WTC11 (cell line): ENCODE measurements around the gene TNP2. TPM values are rescaled to one million over a fixed set of nuclear protein-coding genes. Genes with fewer than 3 reads are reported as not detected.
A peak's percentile ranks its signal among the peaks of the same experiment; 100 is the strongest.

Source experiments
- CREB1 ChIP-seq: sonication (generic); formaldehyde crosslinking; IDR thresholded peaks from 2 replicates; pipeline ENCODE4 v1.8.0; 2023; ENCODE audit warnings: mild to moderate bottlenecking, missing genetic modification reagents
- FOXP1 ChIP-seq: sonication (generic); formaldehyde crosslinking; IDR thresholded peaks from 2 replicates; pipeline ENCODE4 v1.8.0; 2022; ENCODE audit warnings: missing genetic modification reagents, mild to moderate bottlenecking, moderate library complexity, borderline replicate concordance
- MXD4 ChIP-seq: fragments of 250-450 bp; sonication (Bioruptor Pico); IDR thresholded peaks from 2 replicates; pipeline ENCODE4 v1.8.0; 2021; ENCODE audit warnings: mild to moderate bottlenecking, moderate library complexity, borderline replicate concordance
- MYBL2 ChIP-seq: sonication (generic); formaldehyde crosslinking; IDR thresholded peaks from 2 replicates; pipeline ENCODE4 v1.8.1; 2023; ENCODE audit warnings: mild to moderate bottlenecking, moderate library complexity, missing genetic modification reagents
- NR1H2 ChIP-seq: sonication (generic); formaldehyde crosslinking; IDR thresholded peaks from 2 replicates; pipeline ENCODE4 v1.9.0; 2021; ENCODE audit warnings: mild to moderate bottlenecking, moderate library complexity, missing genetic modification reagents
- NR3C1 ChIP-seq: sonication (generic); formaldehyde crosslinking; conservative IDR thresholded peaks from 2 replicates; pipeline ENCODE4 v1.8.1; 2023; ENCODE audit warnings: low read depth, mild to moderate bottlenecking, missing genetic modification reagents
- RELA ChIP-seq: sonication (generic); formaldehyde crosslinking; IDR thresholded peaks from 2 replicates; pipeline ENCODE4 v1.8.1; 2022; ENCODE audit warnings: missing genetic modification reagents, mild to moderate bottlenecking, borderline replicate concordance
- SOX15 ChIP-seq: fragments of 250-450 bp; sonication (Bioruptor Pico); IDR thresholded peaks from 2 replicates; pipeline ENCODE4 v1.9.0; 2021; ENCODE audit warnings: mild to moderate bottlenecking
- TCF7 ChIP-seq: sonication (generic); formaldehyde crosslinking; IDR thresholded peaks from 2 replicates; pipeline ENCODE4 v1.8.0; 2022; ENCODE audit warnings: mild to moderate bottlenecking, low read depth, missing genetic modification reagents, moderate library complexity
- TP53 ChIP-seq: sonication (generic); formaldehyde crosslinking; IDR thresholded peaks from 2 replicates; pipeline ENCODE4 v1.8.1; 2023; ENCODE audit warnings: mild to moderate bottlenecking, missing genetic modification reagents
- ZNF121 ChIP-seq: sonication (generic); formaldehyde crosslinking; IDR thresholded peaks from 2 replicates; pipeline ENCODE4 v1.8.0; 2023; ENCODE audit warnings: missing genetic modification reagents
- ZNF138 ChIP-seq: sonication (generic); formaldehyde crosslinking; conservative IDR thresholded peaks from 2 replicates; pipeline ENCODE4 v1.8.1; 2022; ENCODE audit warnings: mild to moderate bottlenecking, moderate library complexity, missing genetic modification reagents
- ZNF416 ChIP-seq: fragments of 250-450 bp; sonication (Bioruptor Pico); IDR thresholded peaks from 2 replicates; pipeline ENCODE4 v1.9.0; 2021; ENCODE audit warnings: mild to moderate bottlenecking, inconsistent platforms
- ZNF671 ChIP-seq: fragments of 250-450 bp; sonication (Bioruptor Pico); IDR thresholded peaks from 2 replicates; pipeline ENCODE4 v1.8.0; 2021; ENCODE audit warnings: mild to moderate bottlenecking
- total RNA-seq: library from RNA; stranded (reverse); gene quantifications from 3 replicates; pipeline ENCODE4 v1.2.3, GENCODE V29; 2021
- TF ChIP-seq, protein P1 (sequence below): sonication (generic); formaldehyde crosslinking; IDR thresholded peaks from 2 replicates; pipeline ENCODE4 v1.8.1; 2022; ENCODE audit warnings: mild to moderate bottlenecking, missing genetic modification reagents, moderate library complexity, borderline replicate concordance
- TF ChIP-seq, protein P2 (sequence below): sonication (generic); formaldehyde crosslinking; IDR thresholded peaks from 2 replicates; pipeline ENCODE4 v1.8.1; 2023; ENCODE audit warnings: mild to moderate bottlenecking, moderate library complexity, missing genetic modification reagents
- TF ChIP-seq, protein P3 (sequence below): sonication (generic); formaldehyde crosslinking; IDR thresholded peaks from 2 replicates; pipeline ENCODE4 v1.8.1; 2023; ENCODE audit warnings: mild to moderate bottlenecking, missing genetic modification reagents, borderline replicate concordance
- TF ChIP-seq, protein P4 (sequence below): sonication (generic); formaldehyde crosslinking; IDR thresholded peaks from 2 replicates; pipeline ENCODE4 v1.8.1; 2022; ENCODE audit warnings: missing genetic modification reagents, borderline replicate concordance
- TF ChIP-seq, protein P5 (sequence below): sonication (generic); formaldehyde crosslinking; IDR thresholded peaks from 2 replicates; pipeline ENCODE4 v1.8.0; 2022; ENCODE audit warnings: mild to moderate bottlenecking, missing genetic modification reagents
- TF ChIP-seq, protein P6 (sequence below): sonication (generic); formaldehyde crosslinking; IDR thresholded peaks from 2 replicates; pipeline ENCODE4 v1.8.1; 2023; ENCODE audit warnings: mild to moderate bottlenecking, missing genetic modification reagents, moderate library complexity
- TF ChIP-seq, protein P7 (sequence below): fragments of 250-450 bp; sonication (Bioruptor Pico); conservative IDR thresholded peaks from 2 replicates; pipeline ENCODE4 v1.9.0; 2021; ENCODE audit warnings: mild to moderate bottlenecking
- TF ChIP-seq, protein P8 (sequence below): sonication (generic); formaldehyde crosslinking; IDR thresholded peaks from 2 replicates; pipeline ENCODE4 v1.8.0; 2022; ENCODE audit warnings: mild to moderate bottlenecking, missing genetic modification reagents
- TF ChIP-seq, protein P9 (sequence below): sonication (generic); formaldehyde crosslinking; IDR thresholded peaks from 2 replicates; pipeline ENCODE4 v1.8.0; 2023; ENCODE audit warnings: missing genetic modification reagents

Gene TNP2
- total RNA-seq, 1 experiment from 2014 or later: not detected

DNA sequence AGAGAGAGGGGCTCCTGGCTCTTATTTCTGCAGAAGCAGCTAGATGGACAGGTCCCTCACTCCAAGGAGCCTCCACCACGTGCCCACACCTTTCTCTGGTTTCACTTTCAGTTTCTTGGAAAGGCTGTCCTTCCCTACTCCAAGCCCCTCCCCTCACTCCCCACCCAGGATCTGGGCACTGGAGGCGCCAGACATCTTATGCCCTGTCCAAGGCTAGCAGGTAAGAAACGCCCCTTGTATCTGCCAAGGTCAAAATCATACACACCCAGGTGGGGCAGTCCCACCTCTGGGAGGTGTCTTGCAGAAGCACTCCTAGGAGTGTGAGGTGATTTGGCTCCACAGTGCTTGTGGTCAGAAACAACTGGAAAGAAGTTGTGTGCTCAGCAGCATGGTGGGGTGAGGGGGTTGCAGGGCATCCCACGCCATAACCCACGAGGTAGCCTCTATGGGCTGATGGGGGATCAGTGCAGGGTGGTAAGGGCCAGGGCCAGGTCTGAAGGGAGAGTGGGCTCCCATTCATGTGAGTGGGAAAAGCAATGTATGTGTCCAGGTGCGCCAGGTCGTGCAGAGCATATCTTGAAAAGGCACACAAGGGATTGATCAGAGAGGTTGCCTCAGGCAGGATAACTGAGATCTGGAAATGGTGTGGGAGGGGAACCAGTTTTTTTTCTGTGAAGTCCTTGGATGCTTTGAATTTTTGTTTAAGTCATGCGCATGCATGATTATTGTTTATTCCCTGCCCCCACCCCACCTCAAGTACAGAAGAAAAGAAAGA lies 43.8 kb upstream of the TNP2 start (continued):
- TF ChIP-seq, protein P1, sequence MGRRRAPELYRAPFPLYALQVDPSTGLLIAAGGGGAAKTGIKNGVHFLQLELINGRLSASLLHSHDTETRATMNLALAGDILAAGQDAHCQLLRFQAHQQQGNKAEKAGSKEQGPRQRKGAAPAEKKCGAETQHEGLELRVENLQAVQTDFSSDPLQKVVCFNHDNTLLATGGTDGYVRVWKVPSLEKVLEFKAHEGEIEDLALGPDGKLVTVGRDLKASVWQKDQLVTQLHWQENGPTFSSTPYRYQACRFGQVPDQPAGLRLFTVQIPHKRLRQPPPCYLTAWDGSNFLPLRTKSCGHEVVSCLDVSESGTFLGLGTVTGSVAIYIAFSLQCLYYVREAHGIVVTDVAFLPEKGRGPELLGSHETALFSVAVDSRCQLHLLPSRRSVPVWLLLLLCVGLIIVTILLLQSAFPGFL (CRISPR knock-in tag): no peak
- TF ChIP-seq MYBL2 (CRISPR knock-in tag): no peak
- TF ChIP-seq, protein P2, sequence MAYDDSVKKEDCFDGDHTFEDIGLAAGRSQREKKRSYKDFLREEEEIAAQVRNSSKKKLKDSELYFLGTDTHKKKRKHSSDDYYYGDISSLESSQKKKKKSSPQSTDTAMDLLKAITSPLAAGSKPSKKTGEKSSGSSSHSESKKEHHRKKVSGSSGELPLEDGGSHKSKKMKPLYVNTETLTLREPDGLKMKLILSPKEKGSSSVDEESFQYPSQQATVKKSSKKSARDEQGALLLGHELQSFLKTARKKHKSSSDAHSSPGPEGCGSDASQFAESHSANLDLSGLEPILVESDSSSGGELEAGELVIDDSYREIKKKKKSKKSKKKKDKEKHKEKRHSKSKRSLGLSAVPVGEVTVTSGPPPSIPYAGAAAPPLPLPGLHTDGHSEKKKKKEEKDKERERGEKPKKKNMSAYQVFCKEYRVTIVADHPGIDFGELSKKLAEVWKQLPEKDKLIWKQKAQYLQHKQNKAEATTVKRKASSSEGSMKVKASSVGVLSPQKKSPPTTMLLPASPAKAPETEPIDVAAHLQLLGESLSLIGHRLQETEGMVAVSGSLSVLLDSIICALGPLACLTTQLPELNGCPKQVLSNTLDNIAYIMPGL: no peak
- TF ChIP-seq, protein P3, sequence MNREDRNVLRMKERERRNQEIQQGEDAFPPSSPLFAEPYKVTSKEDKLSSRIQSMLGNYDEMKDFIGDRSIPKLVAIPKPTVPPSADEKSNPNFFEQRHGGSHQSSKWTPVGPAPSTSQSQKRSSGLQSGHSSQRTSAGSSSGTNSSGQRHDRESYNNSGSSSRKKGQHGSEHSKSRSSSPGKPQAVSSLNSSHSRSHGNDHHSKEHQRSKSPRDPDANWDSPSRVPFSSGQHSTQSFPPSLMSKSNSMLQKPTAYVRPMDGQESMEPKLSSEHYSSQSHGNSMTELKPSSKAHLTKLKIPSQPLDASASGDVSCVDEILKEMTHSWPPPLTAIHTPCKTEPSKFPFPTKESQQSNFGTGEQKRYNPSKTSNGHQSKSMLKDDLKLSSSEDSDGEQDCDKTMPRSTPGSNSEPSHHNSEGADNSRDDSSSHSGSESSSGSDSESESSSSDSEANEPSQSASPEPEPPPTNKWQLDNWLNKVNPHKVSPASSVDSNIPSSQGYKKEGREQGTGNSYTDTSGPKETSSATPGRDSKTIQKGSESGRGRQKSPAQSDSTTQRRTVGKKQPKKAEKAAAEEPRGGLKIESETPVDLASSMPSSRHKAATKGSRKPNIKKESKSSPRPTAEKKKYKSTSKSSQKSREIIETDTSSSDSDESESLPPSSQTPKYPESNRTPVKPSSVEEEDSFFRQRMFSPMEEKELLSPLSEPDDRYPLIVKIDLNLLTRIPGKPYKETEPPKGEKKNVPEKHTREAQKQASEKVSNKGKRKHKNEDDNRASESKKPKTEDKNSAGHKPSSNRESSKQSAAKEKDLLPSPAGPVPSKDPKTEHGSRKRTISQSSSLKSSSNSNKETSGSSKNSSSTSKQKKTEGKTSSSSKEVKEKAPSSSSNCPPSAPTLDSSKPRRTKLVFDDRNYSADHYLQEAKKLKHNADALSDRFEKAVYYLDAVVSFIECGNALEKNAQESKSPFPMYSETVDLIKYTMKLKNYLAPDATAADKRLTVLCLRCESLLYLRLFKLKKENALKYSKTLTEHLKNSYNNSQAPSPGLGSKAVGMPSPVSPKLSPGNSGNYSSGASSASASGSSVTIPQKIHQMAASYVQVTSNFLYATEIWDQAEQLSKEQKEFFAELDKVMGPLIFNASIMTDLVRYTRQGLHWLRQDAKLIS: no peak
- TF ChIP-seq, protein P4, sequence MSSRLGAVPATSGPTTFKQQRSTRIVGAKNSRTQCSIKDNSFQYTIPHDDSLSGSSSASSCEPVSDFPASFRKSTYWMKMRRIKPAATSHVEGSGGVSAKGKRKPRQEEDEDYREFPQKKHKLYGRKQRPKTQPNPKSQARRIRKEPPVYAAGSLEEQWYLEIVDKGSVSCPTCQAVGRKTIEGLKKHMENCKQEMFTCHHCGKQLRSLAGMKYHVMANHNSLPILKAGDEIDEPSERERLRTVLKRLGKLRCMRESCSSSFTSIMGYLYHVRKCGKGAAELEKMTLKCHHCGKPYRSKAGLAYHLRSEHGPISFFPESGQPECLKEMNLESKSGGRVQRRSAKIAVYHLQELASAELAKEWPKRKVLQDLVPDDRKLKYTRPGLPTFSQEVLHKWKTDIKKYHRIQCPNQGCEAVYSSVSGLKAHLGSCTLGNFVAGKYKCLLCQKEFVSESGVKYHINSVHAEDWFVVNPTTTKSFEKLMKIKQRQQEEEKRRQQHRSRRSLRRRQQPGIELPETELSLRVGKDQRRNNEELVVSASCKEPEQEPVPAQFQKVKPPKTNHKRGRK: no peak
- TF ChIP-seq NR1H2: no peak
- TF ChIP-seq NR3C1 (CRISPR knock-in tag): no peak
- TF ChIP-seq, protein P5, sequence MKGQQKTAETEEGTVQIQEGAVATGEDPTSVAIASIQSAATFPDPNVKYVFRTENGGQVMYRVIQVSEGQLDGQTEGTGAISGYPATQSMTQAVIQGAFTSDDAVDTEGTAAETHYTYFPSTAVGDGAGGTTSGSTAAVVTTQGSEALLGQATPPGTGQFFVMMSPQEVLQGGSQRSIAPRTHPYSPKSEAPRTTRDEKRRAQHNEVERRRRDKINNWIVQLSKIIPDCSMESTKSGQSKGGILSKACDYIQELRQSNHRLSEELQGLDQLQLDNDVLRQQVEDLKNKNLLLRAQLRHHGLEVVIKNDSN (CRISPR knock-in tag): peak; percentile 65; the same call in 1 of the 2 replicates
- TF ChIP-seq SOX15 (CRISPR knock-in tag): no peak
- TF ChIP-seq ZNF671 (CRISPR knock-in tag): no peak
- TF ChIP-seq, protein P6, sequence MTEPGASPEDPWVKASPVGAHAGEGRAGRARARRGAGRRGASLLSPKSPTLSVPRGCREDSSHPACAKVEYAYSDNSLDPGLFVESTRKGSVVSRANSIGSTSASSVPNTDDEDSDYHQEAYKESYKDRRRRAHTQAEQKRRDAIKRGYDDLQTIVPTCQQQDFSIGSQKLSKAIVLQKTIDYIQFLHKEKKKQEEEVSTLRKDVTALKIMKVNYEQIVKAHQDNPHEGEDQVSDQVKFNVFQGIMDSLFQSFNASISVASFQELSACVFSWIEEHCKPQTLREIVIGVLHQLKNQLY (CRISPR knock-in tag): no peak
- TF ChIP-seq, protein P7, sequence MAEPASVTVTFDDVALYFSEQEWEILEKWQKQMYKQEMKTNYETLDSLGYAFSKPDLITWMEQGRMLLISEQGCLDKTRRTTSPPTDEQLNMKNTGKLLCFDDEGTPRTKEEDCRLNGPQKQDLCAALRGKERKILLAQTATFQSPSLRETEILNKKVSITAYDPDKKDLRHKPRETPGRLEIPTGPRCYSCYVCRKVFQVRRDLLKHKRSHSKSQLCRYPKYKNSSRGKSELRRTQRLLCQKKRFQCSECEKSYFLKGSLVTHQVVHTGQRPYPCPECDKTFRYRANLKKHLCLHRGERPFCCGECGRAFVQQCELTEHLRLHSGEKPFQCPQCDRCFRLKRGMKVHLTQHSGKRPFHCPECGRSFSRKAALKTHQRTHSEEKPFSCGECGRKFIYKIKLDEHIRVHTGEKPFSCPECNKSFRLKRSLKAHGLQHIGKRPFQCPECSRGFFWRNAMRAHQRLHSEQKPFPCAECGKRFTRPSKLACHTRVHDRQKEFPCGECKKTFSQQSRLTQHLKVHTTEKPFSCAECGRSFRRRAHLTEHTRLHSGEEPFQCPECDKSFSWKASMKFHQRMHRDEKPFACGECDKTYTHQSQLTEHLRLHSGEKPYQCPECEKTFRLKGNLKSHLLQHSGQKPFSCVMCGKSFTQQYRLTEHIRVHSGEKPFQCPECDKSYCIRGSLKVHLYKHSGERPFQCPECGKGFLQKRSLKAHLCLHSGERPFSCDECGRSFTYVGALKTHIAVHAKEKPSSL (CRISPR knock-in tag): no peak
- no peak for TF ChIP-seq RELA
- TF ChIP-seq ZNF138: no peak
- TF ChIP-seq, protein P8, sequence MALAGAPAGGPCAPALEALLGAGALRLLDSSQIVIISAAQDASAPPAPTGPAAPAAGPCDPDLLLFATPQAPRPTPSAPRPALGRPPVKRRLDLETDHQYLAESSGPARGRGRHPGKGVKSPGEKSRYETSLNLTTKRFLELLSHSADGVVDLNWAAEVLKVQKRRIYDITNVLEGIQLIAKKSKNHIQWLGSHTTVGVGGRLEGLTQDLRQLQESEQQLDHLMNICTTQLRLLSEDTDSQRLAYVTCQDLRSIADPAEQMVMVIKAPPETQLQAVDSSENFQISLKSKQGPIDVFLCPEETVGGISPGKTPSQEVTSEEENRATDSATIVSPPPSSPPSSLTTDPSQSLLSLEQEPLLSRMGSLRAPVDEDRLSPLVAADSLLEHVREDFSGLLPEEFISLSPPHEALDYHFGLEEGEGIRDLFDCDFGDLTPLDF: 0 out of 2 replicates have a peak, but pooled peaks have one; percentile 16
- TF ChIP-seq TP53: 0 out of 2 replicates have a peak, but pooled peaks have one; percentile 51
- no peak for TF ChIP-seq ZNF121 (CRISPR knock-in tag)
- no peak for TF ChIP-seq TCF7
- TF ChIP-seq FOXP1 (CRISPR knock-in tag): 0 out of 2 replicates have a peak, but pooled peaks have one; percentile 60
- TF ChIP-seq, protein P9, sequence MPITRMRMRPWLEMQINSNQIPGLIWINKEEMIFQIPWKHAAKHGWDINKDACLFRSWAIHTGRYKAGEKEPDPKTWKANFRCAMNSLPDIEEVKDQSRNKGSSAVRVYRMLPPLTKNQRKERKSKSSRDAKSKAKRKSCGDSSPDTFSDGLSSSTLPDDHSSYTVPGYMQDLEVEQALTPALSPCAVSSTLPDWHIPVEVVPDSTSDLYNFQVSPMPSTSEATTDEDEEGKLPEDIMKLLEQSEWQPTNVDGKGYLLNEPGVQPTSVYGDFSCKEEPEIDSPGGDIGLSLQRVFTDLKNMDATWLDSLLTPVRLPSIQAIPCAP (CRISPR knock-in tag): peak; percentile 90
- TF ChIP-seq CREB1: no peak
- TF ChIP-seq MXD4: no peak
- TF ChIP-seq ZNF416: no peak
